ENCODE results near the gene BLM. TPM values are rescaled to one million over a fixed set of nuclear protein-coding genes. Genes with fewer than 3 reads are reported as not detected.

Gene BLM
- polyA plus RNA-seq, 1 of the 3 experiments (the other 2 are of a cell fraction), result 2.7 TPM

- ChIA-PET CTCF (interaction anchor here (1.0 to 1.8 kb wide), 2 partner anchors 8 to 34 kb away, joined by 3 to 4 read pairs; no protein-coding TSS in a partner anchor), POLR2A (no interaction called here)
- H3K79me2 ChIP-seq (ENCODE audit: insufficient read depth), result no peaks in the 10 kb centered on the region
- no peaks in the 10 kb centered on the region for H3K9me2 ChIP-seq
- H3K4me2 ChIP-seq, result no peak overlapping the region
- H3K9ac ChIP-seq, result no peak overlapping the region
- no peak overlapping the region for H2AFZ ChIP-seq (ENCODE audit: low read depth)
- H4K20me1 ChIP-seq (ENCODE audit: insufficient read depth), result no peaks in the 10 kb centered on the region
- no peaks in the 10 kb centered on the region for H3K27me3 ChIP-seq (ENCODE audit: insufficient read depth)
- WGBS (ENCODE audit: low lambda C conversion rate), result 86% methylated on average over 5 of the region's 5 CpGs
- no peaks in the 10 kb centered on the region for H3F3A ChIP-seq (replicated peaks; ENCODE audit: insufficient read depth)
- TF ChIP-seq POLR2AphosphoS5 (IDR thresholded peaks at IDR 0.05; ENCODE audit: low read depth, low read length) (no peak), MXI1 (IDR thresholded peaks at IDR 0.05; ENCODE audit: low read depth, low read length) (no peak), FOXM1 (IDR thresholded peaks at IDR 0.05; ENCODE audit: low read depth) (no peak), USF2 (IDR thresholded peaks at IDR 0.05; ENCODE audit: borderline replicate concordance, low read depth, low read length) (no peak), NFIC (IDR thresholded peaks at IDR 0.05; ENCODE audit: borderline replicate concordance) (no peak), FOSL2 (IDR thresholded peaks at IDR 0.05; ENCODE audit: borderline replicate concordance, low read depth) (no peak), TAF1 (IDR thresholded peaks at IDR 0.05; ENCODE audit: borderline replicate concordance, low read depth, low read length) (no peak), PBX3 (IDR thresholded peaks at IDR 0.05) (no peak), YY1 (IDR thresholded peaks at IDR 0.05; ENCODE audit: low read depth) (no peak), JUND (IDR thresholded peaks at IDR 0.05) (no peak), CTCF (IDR thresholded peaks at IDR 0.05) (no peak), ELF1 (IDR thresholded peaks at IDR 0.05) (no peak), RFX5 (IDR thresholded peaks at IDR 0.05; ENCODE audit: low read length) (no peak), CHD2 (IDR thresholded peaks at IDR 0.05; ENCODE audit: low read length, partially characterized antibody) (no peak), RAD21 (IDR thresholded peaks at IDR 0.05; ENCODE audit: low read length) (no peak), MEF2A (IDR thresholded peaks at IDR 0.05; ENCODE audit: borderline replicate concordance, low read depth) (no peak), SIN3A (IDR thresholded peaks at IDR 0.05; ENCODE audit: borderline replicate concordance, low read depth, low read length) (no peak), GATA2 (CRISPR knock-in tag; IDR thresholded peaks at IDR 0.05) (no peak)
- TF ChIP-seq, protein P1, sequence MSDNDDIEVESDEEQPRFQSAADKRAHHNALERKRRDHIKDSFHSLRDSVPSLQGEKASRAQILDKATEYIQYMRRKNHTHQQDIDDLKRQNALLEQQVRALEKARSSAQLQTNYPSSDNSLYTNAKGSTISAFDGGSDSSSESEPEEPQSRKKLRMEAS (IDR thresholded peaks at IDR 0.05; ENCODE audit: low read depth), result no peak
- TF ChIP-seq, protein P2, sequence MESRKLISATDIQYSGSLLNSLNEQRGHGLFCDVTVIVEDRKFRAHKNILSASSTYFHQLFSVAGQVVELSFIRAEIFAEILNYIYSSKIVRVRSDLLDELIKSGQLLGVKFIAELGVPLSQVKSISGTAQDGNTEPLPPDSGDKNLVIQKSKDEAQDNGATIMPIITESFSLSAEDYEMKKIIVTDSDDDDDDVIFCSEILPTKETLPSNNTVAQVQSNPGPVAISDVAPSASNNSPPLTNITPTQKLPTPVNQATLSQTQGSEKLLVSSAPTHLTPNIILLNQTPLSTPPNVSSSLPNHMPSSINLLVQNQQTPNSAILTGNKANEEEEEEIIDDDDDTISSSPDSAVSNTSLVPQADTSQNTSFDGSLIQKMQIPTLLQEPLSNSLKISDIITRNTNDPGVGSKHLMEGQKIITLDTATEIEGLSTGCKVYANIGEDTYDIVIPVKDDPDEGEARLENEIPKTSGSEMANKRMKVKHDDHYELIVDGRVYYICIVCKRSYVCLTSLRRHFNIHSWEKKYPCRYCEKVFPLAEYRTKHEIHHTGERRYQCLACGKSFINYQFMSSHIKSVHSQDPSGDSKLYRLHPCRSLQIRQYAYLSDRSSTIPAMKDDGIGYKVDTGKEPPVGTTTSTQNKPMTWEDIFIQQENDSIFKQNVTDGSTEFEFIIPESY (IDR thresholded peaks at IDR 0.05; ENCODE audit: borderline replicate concordance, low read depth), result no peak
- H3K4me3 ChIP-seq (ENCODE audit: low read depth in 2 of 2, low read length in 1 of 2), result no peak overlapping the region
- DNase-seq, result no peak
- H3K27ac ChIP-seq (ENCODE audit: low read depth in 2 of 2, low read length in 1 of 2), result no peak overlapping the region
- H3K4me1 ChIP-seq (ENCODE audit: control insufficient read depth in 1 of 2, insufficient read depth in 2 of 2, low read depth in 1 of 2, low read length in 1 of 2), result 0 out of 4 replicates have a peak, but pooled peaks cover 0 to 4% of the 10 kb centered on the region in 2 experiments
- H3K9me3 ChIP-seq, result no peaks in the 10 kb centered on the region
- no peaks in the 10 kb centered on the region for H3K36me3 ChIP-seq (replicated peaks in 1 of 2; ENCODE audit: control insufficient read depth in 1 of 2, insufficient read depth in 2 of 2, low read length in 1 of 2)
Observed at GRCh38 chr15:90851940-90852339, 134.8 kb downstream of the BLM start.

All from SK-N-SH (cell line).